H1 (cell line): ENCODE data around the gene BARHL1. TPM values are rescaled to one million over a fixed set of nuclear protein-coding genes. Genes with fewer than 3 reads are reported as not detected.

Experiments used
- GTF2F1 ChIP-seq: IDR thresholded peaks from 2 replicates; pipeline ENCODE4 v1.6.1; 2012; ENCODE audit warnings: low read depth, low read length, improper control_type of control experiment, borderline replicate concordance
- RAD21 ChIP-seq, 2 experiments: IDR thresholded peaks in 1 of 2; conservative IDR thresholded peaks in 1 of 2; 2 replicates each; pipeline ENCODE4 v1.6.1; 2011; ENCODE audit warnings: low read depth in 2 of 2, low read length in 2 of 2, improper control_type of control experiment in 1 of 2, inconsistent platforms in 1 of 2, mild to moderate bottlenecking in 1 of 2, moderate library complexity in 1 of 2
- TAF1 ChIP-seq: IDR thresholded peaks from 2 replicates; pipeline ENCODE4 v1.6.1; 2011; ENCODE audit warnings: mild to moderate bottlenecking, low read depth, low read length
- polyA plus RNA-seq, 7 experiments: library from polyadenylated mRNA; depleted of rRNA in 3 of 7; stranded (reverse) in 5 of 7; unstranded in 2 of 7; fragments of >200 nt in 5 of 7; fragments of 200-250 nt in 2 of 7; gene quantifications; 1 replicate in 5 of 7; 2 replicates in 1 of 7; 4 replicates in 1 of 7; pipeline versions ENCODE4 v1.2.1 to v1.2.3, GENCODE V29; 2011 to 2013; ENCODE audit warnings: missing spikeins in 2 of 7, mixed read lengths in 2 of 7
- total RNA-seq: library from RNA; stranded (reverse); fragmentation: NEBNext Ultra II Directional; extraction: Animal tissue kit (Norgen Biotek cat#: 25700); gene quantifications from 2 replicates; pipeline ENCODE4 v1.2.1, GENCODE V29; 2021

BARHL1 gene
- total and polyA plus RNA-seq, 2 of the 8 experiments (the other 6 are each of a cell fraction or from before 2014, with no cell fraction given), result not detected

- TF ChIP-seq RAD21 (IDR thresholded peaks at IDR 0.05 in 1 of 2, conservative IDR thresholded peaks at IDR 0.05 in 1 of 2; ENCODE audit: low read depth in 2 of 2, low read length in 2 of 2) (peak in 1 of 2 experiments; percentile 24; a peak in 1 of 4 replicates), GTF2F1 (no peak), TAF1 (0 out of 2 replicates have a peak, but pooled peaks have one; percentile 7)
- TF ChIP-seq, all 59 proteins: peak for 8
Observed at GRCh38 chr9:132582276-132582785, at the start of gene BARHL1 (continued).
